GM19467 (cell line): ENCODE measurements around the gene C10orf88.

Experiments used
- ATAC-seq: cut with Tn5 transposase; IDR thresholded peaks from one replicate; pipeline ENCODE4 v1.9.1; 2021; ENCODE audit warnings: mild to moderate bottlenecking, moderate library complexity; ENCODE audit not compliant: unreplicated experiment

Gene C10orf88, protein sequence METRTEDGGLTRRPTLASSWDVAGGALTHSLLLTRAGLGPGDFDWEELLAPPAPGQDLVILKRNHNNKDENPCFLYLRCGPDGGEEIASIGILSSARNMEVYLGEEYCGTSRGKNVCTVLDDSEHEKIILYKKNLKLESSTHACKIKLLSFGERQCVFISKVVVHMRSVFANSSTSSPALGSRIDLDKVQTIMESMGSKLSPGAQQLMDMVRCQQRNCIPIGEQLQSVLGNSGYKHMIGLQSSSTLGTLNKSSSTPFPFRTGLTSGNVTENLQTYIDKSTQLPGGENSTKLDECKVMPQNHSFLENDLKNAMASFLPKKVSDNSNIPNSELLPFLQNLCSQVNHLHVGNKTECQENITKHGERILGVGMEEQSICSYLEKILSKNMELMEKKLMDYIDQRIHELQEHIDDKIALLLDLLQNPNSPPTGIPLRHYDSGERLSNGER

DNA sequence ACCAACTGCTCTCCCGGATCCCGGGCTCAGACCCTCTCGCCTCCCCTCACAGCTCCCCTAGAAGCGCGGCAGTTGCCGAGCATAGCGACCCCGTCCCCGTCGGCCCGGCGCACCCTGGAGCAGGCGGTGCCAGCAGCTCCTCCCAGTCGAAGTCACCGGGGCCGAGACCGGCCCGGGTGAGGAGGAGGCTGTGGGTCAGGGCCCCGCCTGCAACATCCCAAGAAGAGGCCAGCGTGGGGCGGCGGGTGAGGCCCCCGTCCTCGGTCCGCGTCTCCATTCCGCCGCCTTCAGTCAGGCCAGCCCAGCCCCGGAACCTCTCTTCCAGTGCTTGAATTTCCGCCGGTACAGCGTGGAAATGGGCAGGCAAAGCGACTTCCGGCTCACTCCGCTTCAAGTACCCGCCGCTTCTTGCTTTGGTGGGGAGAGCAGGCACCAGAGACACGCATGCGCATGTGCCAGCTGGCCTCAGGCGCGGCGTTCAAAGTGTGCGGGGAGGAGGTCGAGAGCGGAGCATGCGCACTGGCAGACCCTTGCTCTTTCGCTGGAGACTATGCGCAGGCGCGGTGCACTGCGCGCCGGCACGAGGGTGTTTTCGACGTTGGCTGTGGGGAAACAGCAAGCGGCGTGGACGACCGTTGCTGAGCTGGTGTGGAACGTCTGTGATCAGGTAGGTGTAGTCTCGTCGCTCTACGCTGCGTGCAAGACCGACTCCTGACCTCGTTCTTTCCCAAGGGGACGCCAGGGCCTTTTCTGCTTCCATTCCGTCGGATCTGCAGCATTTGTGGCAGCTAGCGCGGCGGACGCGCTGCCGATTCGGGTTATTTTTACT, at the start of gene C10orf88:
C10orf88 (minus strand) TSS at position 326 of the 829 bp plus-strand sequence; CDS start at position 277, 49 bp downstream.
- ATAC-seq = peak; percentile 97

DNA sequence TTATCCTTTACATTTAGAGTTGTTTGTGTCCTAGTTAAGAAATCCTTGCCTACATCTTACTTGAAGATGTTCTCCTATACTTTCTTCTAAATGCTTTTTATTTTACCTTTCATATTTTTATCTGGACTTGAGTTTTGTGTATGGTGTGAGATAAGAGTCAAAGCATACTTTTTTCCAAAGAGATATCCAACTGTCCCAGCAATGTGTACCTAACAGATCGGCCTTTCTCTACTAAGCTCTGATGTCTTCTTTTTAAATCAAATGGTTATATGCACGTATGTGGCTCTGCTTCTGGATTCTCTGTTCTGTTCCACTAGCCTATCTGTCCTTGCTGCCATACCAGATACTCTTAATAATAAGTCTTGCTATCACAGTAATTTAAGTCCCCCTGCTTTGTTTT, 47.3 kb upstream of the C10orf88 start:
- no peak for ATAC-seq

DNA sequence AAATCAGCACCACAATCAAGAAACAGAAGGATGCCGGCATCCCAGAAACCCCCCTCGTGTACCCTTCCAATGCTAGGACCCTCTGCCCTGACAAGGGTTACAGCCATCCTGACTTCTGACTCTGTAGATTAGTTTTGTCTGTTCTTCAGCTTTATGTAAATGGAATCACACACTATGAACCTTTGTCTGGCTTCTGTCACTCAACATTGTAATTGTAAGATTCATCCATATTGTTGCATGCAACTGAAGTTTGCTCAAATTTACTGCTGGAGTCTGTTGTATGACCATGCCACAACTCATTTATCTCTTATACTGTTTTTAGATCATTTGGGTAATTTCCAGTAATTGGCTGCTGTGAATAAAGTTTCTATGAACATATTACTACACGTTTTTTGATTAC, 46.1 kb upstream of the C10orf88 start:
- ATAC-seq = no peak

DNA sequence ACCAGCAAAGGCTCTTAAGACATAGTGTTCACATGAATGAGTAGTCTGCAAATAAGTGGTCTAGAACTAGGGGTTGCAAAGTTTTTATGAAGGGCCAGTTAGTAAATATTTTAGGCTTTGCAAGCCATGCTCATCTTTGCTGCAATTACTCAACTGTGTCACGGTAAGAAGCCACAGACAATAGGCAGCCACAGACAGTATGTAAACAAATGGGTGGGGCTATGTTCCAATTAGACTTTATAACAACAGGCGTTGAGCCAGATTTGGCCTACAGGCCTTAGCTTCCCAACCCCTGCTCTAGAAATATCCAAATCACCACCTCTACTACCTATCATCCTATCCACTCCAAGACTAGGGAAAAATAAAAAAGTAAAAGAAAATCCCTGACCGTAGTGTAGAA, 45.3 kb upstream of the C10orf88 start:
- no peak for ATAC-seq

DNA sequence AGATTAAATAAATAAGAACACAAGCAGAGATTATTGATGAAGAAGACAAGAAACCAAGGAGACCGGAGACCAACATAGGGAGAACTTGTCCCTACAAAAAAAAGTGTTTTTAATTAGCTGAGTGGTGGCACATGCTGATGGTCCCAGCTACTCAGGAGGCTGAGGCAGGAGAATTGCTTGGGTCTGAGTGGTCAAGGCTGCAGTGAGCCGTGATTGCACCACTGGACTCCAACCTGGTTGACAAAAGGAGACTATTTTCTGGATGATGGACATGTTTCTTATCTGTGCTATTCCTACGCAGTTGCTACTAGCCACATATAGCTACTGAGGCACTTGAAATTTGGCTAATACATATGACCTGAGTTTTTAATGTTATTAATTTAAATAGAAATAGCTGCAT, 44.9 kb upstream of the C10orf88 start:
- no peak for ATAC-seq

DNA sequence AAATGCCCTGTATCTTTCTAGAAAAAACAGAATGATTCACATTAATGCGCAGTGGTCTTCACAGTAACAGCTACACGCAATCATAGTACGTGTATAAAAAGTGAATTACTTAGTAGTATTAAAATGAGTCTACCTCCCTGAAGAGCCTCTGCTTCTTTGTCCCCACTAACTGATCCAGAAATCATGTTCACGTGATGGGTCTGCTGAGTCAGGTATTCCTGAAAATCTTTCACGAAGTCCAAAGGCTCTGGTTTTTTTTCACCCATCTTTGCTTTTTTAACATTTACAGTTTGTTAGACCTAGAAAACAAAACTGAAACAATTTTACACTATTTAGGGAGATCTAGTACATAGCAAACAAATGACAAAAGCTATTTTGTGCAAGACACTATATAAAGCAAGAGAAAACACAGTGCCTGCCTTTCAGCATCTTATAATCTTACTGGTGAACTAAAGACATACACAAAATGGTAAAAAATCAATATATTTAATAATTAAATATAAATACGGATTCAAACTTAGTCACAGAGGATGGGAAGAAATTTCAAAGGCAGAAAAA, 44.4 kb upstream of the C10orf88 start:
- ATAC-seq = no peak

DNA sequence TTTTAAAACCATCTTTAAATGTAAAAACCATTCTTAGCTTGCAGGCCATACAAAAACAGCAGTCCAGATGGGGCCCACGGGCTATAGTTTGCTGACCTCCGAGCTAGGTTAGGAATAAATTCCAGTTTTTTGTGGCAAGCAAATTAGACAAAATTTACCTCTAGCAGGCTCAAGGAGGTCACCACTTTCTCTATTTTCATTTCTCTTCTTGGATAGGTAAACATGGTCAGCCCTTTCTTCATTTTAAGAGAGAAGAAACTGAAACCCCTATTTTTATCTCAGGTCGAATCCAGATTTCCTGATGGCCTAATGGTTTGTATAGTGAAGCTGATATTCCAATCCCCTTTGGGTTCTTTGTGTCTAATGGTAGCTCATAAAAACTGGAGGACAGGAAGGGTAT, 43.8 kb upstream of the C10orf88 start:
- ATAC-seq = no peak

DNA sequence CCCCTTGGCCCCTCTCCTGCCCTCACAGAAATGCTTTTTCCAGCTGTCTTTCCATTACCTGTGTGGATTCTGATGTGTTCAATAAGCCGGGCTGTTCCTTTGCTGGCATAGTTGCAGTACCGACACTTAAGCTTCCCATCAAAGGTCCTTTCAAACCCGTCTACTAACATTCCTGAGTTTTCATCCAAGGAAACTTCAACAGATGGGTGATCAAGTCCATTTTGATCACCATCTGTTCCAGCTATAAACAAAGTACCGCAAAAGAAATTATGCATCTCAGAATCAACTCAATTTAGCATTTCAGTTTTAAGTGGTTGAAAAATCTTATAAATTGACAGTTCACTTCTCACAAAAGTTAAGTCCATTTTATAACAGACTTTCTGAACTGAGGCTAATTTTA, 41.9 kb upstream of the C10orf88 start:
- ATAC-seq = no peak

DNA sequence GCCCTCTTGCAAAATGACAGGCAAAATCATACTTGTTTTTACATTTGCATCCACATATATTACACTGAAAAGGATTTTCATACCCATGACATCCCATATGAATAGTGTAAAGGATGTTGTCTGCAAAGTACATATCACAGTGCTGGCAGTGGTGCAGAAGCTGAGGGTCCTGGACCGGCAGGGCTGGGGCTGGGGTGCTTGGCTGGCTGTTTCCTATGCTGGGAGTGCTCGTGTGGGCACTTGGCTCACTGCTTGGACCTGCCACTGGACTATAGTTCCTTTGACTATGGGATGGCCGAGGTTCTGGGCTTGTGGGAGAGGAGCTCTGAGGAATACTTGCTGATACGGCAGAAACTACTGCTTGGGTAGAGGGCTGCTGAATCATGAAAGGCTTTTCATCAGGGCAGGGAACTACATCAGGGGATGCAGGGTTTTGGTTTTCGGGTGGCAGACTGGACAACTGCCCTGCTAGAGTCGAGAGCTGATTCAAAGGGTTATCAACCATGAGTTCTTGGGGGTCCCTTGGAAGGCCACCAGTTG, 39.8 kb upstream of the C10orf88 start:
- no peak for ATAC-seq

DNA sequence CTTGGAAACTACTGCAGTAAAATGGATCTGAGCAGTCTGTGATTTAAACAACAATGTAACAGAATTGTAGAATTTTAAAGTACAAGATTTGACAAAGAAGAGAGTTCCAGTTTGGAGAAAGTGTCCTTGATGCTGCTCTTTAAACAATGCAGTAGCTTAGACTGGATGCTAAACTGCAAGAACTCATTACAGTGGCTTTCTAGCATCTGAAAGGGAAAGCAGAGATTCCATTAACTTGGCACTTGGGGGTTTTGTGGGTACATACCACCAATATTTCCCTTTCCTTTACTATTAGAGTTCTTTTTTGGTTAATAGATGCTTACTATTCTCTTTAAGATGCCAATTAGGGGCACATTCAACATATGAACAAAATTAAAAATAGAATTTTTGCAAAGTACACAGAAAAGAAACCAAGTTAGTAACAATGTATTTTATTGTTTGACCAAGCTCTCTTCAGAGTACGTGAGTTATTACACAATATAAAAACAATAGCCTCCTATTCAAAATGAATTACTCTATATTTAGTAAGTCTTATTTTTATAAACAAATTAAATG, 38.1 kb upstream of the C10orf88 start:
- ATAC-seq = no peak

DNA sequence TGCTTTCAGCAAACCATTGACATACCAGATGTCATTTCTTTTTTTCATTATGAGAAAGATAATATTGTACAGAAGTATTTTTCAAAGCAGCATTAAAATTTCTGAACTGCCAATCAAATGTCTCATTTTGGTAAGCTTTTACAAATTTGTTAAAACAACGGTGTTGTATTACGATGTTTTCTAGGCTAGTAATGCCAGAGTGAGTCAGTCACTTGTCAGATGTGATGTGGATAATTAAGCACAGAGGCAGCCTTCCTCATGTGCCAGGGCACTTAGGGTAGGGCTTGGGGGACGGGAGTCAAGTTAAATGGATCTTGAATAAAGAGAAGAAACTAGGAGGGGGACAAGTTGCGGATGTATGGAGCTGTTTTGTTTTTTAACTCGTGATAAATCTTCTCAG, 36.3 kb upstream of the C10orf88 start:
- no peak for ATAC-seq

DNA sequence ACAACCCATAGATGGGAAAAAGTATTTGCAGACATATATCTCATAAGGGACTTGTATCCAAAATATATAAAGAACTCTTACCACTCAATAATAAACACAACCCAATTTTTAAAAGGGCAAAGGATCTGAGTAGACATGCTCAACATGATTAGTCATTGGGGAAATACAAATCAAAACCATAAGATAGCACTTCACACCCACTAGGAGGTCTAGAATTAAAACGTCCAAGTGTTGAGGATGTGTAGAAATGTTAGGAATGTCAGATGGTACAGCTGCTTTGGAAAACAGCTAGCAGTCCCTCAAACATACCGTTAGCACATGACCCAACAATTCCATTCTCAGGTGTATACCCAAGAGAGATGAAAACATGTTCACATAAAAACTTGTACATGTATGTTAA, 34.5 kb upstream of the C10orf88 start:
- no peak for ATAC-seq

DNA sequence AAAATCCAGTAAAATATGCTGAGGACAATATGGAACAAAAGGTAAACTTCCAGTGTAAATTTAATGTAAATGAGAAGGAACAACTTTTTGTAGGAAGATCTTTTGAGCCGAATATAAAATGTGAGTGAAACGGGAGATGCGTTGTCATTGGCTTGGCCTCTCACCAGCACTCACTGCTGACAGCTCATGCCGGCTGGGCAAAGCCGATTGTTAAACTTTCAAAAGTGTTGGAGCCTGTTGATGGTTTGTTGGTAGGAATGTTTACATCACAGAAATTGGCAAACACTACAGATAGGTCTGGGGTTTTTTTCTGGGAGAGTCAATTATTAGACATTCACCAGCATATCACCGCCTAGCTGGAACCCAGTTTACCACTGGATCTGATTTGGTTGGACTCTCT, 32.3 kb upstream of the C10orf88 start:
- ATAC-seq = no peak

DNA sequence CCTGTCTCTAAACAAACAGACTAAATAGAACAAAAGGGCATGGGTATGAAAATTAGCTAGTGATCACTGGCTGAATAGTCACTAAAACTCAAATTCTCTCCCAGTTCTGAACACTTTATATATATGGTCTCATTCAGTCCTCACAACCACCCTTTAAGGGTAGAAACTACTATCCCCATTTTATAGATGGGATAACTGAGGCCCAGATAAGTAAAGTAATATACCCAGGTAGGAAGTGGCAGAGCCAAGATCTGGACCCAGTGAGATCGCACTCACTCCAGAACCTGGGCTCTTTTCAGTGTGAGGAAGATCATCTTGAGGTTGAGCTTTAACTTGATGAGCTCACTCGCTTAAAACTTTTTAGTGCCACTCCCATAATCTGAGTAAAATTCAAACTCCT, 30.7 kb upstream of the C10orf88 start:
- no peak for ATAC-seq

DNA sequence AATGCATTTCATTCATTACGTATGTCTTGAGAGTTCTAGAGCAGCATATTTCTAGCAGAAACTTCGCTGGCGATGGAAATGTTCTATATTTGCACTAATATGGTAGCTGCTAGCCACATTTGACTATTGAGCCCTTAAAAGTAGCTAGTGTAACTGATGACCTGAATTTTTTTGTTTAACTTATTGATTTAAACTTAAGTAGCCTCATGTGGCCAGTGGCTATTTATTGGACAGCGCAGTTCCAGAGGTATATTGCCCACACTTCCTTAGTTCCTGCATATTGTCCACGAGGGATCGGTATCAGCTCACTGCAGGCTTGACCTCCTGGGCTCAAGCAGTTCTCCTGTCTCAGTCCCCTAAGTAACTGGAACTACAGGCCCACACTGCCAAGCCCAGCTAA, 29.9 kb upstream of the C10orf88 start:
- no peak for ATAC-seq

DNA sequence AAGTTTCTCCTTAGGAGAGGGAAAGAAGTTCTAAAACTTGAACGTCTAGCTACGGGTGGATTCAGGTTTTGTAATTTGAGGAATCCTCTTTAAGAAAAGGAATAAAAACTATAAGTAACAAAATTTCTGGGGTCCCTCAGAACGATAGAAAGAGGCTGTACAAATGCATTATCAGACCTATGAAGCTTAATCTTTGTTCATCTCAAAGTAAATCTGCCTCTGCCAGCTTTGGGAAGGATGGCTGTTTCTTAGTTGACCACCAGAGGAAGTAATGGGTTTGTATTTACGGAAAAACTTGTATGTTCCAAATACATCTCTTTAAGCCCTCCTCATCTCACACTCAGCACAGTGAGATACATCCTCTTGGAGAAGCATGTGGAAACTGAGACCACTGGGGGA, 27.0 kb upstream of the C10orf88 start:
- ATAC-seq = no peak

DNA sequence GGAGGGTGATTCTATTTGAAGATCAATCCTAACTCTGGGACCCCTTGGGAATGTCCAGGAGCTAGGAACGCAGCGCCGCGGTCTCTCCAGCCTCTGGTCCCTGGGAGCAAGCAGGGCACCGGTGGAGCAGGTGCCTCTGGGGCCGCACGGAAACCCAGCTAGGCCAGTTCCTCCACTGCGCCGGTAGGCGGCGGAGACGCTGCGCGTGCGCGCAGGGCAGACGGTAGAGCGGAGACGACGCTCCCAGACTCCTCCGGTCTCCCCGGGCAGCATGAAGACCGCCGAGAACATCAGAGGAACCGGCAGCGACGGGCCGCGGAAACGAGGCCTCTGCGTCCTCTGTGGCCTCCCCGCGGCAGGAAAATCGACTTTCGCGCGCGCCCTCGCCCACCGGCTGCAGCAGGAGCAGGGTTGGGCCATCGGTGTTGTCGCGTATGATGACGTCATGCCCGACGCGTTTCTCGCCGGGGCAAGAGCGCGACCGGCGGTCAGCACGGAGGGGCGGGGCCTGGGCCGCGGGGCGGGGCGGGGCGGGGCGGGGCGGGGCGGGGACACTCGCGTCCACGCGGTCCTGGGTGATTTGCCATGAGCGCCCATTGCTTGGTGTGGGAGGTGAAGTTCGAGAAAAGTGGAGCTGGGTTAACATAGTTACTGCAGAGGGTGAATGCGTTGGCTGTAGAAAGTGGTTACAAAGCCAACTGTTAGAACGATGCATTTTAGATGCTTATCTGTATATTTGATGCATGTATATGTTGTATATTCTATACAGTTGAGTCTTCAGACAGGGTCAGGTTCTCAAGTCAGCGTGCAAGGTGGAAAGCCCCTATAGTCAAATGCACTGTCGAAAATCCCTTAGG, 26.4 kb upstream of the C10orf88 start, which contains the start of gene PSTK:
PSTK (plus strand) TSS at position 193 of the 857 bp plus-strand sequence; CDS start at position 272, 79 bp downstream.
- peak; percentile 99 for ATAC-seq

DNA sequence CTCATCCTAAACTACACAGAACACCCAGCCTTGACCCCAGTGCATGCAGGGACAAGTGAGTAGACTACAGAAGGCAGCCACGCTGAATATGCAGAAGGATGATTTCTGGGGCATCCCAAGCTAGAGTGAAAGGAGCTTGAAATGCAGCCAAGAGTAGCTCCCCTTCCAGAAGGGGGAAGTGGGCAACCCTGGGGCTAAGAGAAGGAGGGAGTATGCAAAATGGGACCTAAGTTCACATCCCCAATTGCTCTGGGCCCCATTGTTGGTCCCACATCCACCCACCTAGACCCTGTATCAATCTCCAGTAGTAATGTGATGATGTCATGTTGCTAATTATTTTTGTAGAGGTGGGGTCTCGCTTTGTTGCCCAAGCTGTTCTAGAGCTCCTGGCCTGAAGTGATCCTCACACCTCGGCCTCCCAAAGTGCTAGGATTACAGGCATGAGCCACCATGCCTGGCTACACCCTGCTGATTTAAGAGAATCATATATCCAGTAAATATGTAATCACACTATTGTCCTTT, 20.6 kb upstream of the C10orf88 start:
- ATAC-seq = no peak

DNA sequence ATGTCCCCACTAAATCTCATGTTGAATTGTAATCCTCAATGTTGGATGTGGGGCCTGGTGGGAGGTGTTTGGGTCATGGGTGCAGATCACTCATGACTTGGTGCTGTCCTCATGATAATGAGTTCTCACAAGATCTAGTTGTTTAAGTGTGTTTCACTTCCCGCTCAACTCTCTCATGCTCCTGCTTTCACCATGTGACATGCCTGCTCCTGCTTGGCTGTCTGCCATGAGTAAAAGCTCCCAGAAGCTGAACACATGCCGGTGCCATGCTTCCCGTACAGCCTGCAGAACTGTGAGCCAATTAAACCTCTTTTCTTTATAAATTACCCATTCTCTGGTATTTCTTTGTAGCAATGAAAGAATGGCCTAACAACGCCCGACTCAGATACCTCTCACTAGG, 20.0 kb upstream of the C10orf88 start:
- ATAC-seq = no peak

DNA sequence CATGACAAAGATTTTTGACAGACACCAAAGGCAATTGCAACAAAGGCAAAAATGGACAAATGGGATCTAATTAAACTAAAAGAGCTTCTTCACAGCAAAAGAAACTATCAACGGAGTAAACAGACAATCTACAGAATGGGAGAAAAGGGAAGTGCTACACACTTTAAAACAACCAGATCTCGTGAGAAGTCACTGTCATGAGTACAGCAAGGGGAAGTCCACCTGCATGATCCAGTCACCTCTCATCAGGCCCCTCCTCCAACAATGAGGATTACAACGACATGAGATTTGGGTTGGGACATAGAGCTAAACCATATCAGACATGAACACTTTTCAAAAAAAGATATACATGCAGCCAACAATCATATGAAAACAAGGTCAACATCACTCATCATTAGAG, 14.7 kb upstream of the C10orf88 start:
- ATAC-seq = no peak
